ENCODE results near the gene NFATC1.

GRCh38 chr18:79387214-79387613, 8.5 kb upstream of the NFATC1 start:
- TF ChIP-seq GATA3 (IDR thresholded peaks at IDR 0.05; ENCODE audit: low read depth, low read length) (no peak), GATA2 (IDR thresholded peaks at IDR 0.05; ENCODE audit: low read depth, low read length) (no peak)

All from SH-SY5Y (cell line).